T-helper 22 cell (primary cell): ENCODE measurements around the gene NSUN4.
"Not testable (repeated sequence)": the region's sequence is repeated elsewhere in the genome, so short reads cannot be mapped to it uniquely, and the experiment has no call there.

Source experiments
- DNase-seq: peaks from one replicate; pipeline ENCODE4 v3.0.0-alpha.2; 2020; ENCODE audit warnings: low read depth

The NSUN4 gene

GRCh38 chr1:46328182-46328581 lies 12.4 kb upstream of the NSUN4 start:
- DNase-seq, result not testable (repeated sequence)

- not testable (repeated sequence) for DNase-seq
Measured at GRCh38 chr1:46329807-46330206, 10.8 kb upstream of the NSUN4 start.

- DNase-seq, result not testable (repeated sequence)
Measured at GRCh38 chr1:46330381-46330780, 10.2 kb upstream of the NSUN4 start.

- not testable (repeated sequence) for DNase-seq
Measured at GRCh38 chr1:46331786-46332540, 8.6 kb upstream of the NSUN4 start.

GRCh38 chr1:46333300-46334029 lies 7.1 kb upstream of the NSUN4 start:
- DNase-seq, result no peak

- DNase-seq, result no peak
Measured at GRCh38 chr1:46334030-46334384, 6.6 kb upstream of the NSUN4 start.

- no peak for DNase-seq
Measured at GRCh38 chr1:46335081-46335480, 5.5 kb upstream of the NSUN4 start.

- not testable (repeated sequence) for DNase-seq
Measured at GRCh38 chr1:46337409-46337808, 3.2 kb upstream of the NSUN4 start.

GRCh38 chr1:46341222-46342083 lies 846 bp downstream of the NSUN4 start:
- DNase-seq, result no peak

GRCh38 chr1:46342084-46342656 lies 1.6 kb downstream of the NSUN4 start:
- DNase-seq, result no peak

- no peak for DNase-seq
Measured at GRCh38 chr1:46342677-46343350, 2.2 kb downstream of the NSUN4 start.

GRCh38 chr1:46343351-46343695 lies 2.7 kb downstream of the NSUN4 start:
- DNase-seq, result no peak

GRCh38 chr1:46343705-46344104 lies 3.1 kb downstream of the NSUN4 start:
- DNase-seq, result no peak

GRCh38 chr1:46344481-46344880 lies 3.9 kb downstream of the NSUN4 start:
- no peak for DNase-seq

GRCh38 chr1:46345281-46345680 lies 4.7 kb downstream of the NSUN4 start:
- DNase-seq, result no peak

- no peak for DNase-seq
Measured at GRCh38 chr1:46352363-46352762, 11.8 kb downstream of the NSUN4 start.

- DNase-seq, result not testable (repeated sequence)
Measured at GRCh38 chr1:46355920-46356319, 15.3 kb downstream of the NSUN4 start.

- no peak for DNase-seq
Measured at GRCh38 chr1:46362158-46362557, 21.6 kb downstream of the NSUN4 start.

GRCh38 chr1:46363121-46363520 lies 22.5 kb downstream of the NSUN4 start:
- no peak for DNase-seq

GRCh38 chr1:46364612-46365011 lies 24.0 kb downstream of the NSUN4 start:
- DNase-seq, result no peak

GRCh38 chr1:46365796-46366195 lies 25.2 kb downstream of the NSUN4 start:
- DNase-seq, result not testable (repeated sequence)

GRCh38 chr1:46367072-46367471 lies 26.5 kb downstream of the NSUN4 start:
- no peak for DNase-seq
